Stimulated activated CD4-positive, alpha-beta T cell treated with anti-CD3 and anti-CD28 coated beads, TNF-alpha, amount 100 ng/mL, for 48 hours (primary cell): Measurements from ENCODE around the gene G3BP2.

Experiments used
- DNase-seq, 3 donors: peaks; one replicate each; pipeline ENCODE4 v3.0.0-alpha.2; 2020; ENCODE audit warnings: low read depth in 3 of 3

The G3BP2 gene

GRCh38 chr4:75639124-75639695 is 34.0 kb downstream of the G3BP2 start:
- DNase-seq = no peak

GRCh38 chr4:75637827-75638226 is 35.4 kb downstream of the G3BP2 start:
- DNase-seq = no peak

- no peak for DNase-seq
Observed at GRCh38 chr4:75637176-75637575, 36.0 kb downstream of the G3BP2 start.

GRCh38 chr4:75634951-75635350 is 38.3 kb downstream of the G3BP2 start:
- no peak for DNase-seq

- DNase-seq = no peak
Observed at GRCh38 chr4:75634281-75634680, 38.9 kb downstream of the G3BP2 start.

- DNase-seq = no peak
Observed at GRCh38 chr4:75633846-75634245, 39.4 kb downstream of the G3BP2 start.

- no peak for DNase-seq
Observed at GRCh38 chr4:75630937-75631329, 42.3 kb downstream of the G3BP2 start.

GRCh38 chr4:75630174-75630936 is 42.9 kb downstream of the G3BP2 start, which contains the start of gene CDKL2:
Gene CDKL2, minus strand, starts transcription at chr4:75630528. Its CDS starts 4,540 bp downstream, at chr4:75625988.
- peak; percentile 80 to 86 (median 83) for DNase-seq

GRCh38 chr4:75629239-75629638 is 44.0 kb downstream of the G3BP2 start:
- no peak for DNase-seq

GRCh38 chr4:75623026-75623425 is 50.2 kb downstream of the G3BP2 start:
- DNase-seq = no peak

- no peak for DNase-seq
Observed at GRCh38 chr4:75621715-75622114, 51.5 kb downstream of the G3BP2 start.

GRCh38 chr4:75612306-75612705 is 60.9 kb downstream of the G3BP2 start:
- DNase-seq = no peak

GRCh38 chr4:75605928-75606327 is 67.3 kb downstream of the G3BP2 start:
- DNase-seq = no peak

GRCh38 chr4:75599647-75600046 is 73.6 kb downstream of the G3BP2 start:
- DNase-seq = no peak

GRCh38 chr4:75598390-75598789 is 74.8 kb downstream of the G3BP2 start:
- no peak for DNase-seq

GRCh38 chr4:75596061-75596460 is 77.2 kb downstream of the G3BP2 start:
- DNase-seq = no peak

- no peak for DNase-seq
Observed at GRCh38 chr4:75593393-75593792, 79.8 kb downstream of the G3BP2 start.
